Measurements from ENCODE around the gene DNAJC18. TPM values are rescaled to one million over a fixed set of nuclear protein-coding genes. Genes with fewer than 3 reads are reported as not detected.

DNAJC18 gene
- total RNA-seq, 4 donors from 2014 or later, result 9.2 to 11.4 (median 10.7) TPM

GRCh38 chr5:139377226-139377625 is 62.1 kb downstream of the DNAJC18 start:
- no peak for TF ChIP-seq POLR2A (IDR thresholded peaks at IDR 0.05)
- no peak for TF ChIP-seq EP300 (IDR thresholded peaks at IDR 0.05)
- no peak for TF ChIP-seq CTCF (IDR thresholded peaks at IDR 0.05)
- Histone ChIP-seq H3K9me3 (no peaks in the 10 kb centered on the region), H3K4me3 (no peak overlapping the region), H3K36me3 (peaks cover 0 to 47% (median 0%) of the 10 kb centered on the region in 3 donors), H3K4me1 (peaks cover 0 to 12% (median under 1%) of the 10 kb centered on the region in 4 donors), H3K27ac (no peak overlapping the region), H3K27me3 (no peaks in the 10 kb centered on the region)
- WGBS, 2 donors, result 76 to 97% methylated on average over 3 of the region's 3 CpGs
- no peak for DNase-seq (ENCODE audit: low spot score in 2 of 2)

GRCh38 chr5:139376364-139376763 is 63.0 kb downstream of the DNAJC18 start:
- TF ChIP-seq POLR2A (IDR thresholded peaks at IDR 0.05) (no peak), CTCF (IDR thresholded peaks at IDR 0.05) (no peak)
- WGBS, 2 donors, result 85 to 90% methylated on average over 7 of the region's 7 CpGs
- no peaks in the 10 kb centered on the region for H3K27me3 ChIP-seq
- no peak overlapping the region for H3K27ac ChIP-seq
- peaks cover 0 to 12% (median 2%) of the 10 kb centered on the region in 4 donors for H3K4me1 ChIP-seq
- DNase-seq (ENCODE audit: low spot score in 2 of 2), result no peak
- H3K4me3 ChIP-seq, result no peak overlapping the region
- H3K36me3 ChIP-seq, result peaks cover 0 to 56% (median 0%) of the 10 kb centered on the region in 3 donors
- H3K9me3 ChIP-seq, result no peaks in the 10 kb centered on the region

GRCh38 chr5:139374909-139375308 is 64.4 kb downstream of the DNAJC18 start:
- Histone ChIP-seq H3K9me3 (no peaks in the 10 kb centered on the region), H3K4me3 (no peak overlapping the region), H3K27me3 (no peaks in the 10 kb centered on the region), H3K36me3 (peaks cover 0 to 68% (median 4%) of the 10 kb centered on the region in 3 donors), H3K4me1 (peaks cover 0 to 12% (median 2%) of the 10 kb centered on the region in 4 donors), H3K27ac (no peak overlapping the region)
- TF ChIP-seq POLR2A (IDR thresholded peaks at IDR 0.05), result no peak
- no peak for TF ChIP-seq EP300 (IDR thresholded peaks at IDR 0.05)
- no peak for TF ChIP-seq CTCF (IDR thresholded peaks at IDR 0.05)
- WGBS, 2 donors, result 75 to 100% methylated on average over 2 of the region's 2 CpGs
- no peak for DNase-seq (ENCODE audit: low spot score in 2 of 2)

GRCh38 chr5:139371482-139372435 is 67.6 kb downstream of the DNAJC18 start:
- H3K9me3 ChIP-seq, result no peaks in the 10 kb centered on the region
- no peak overlapping the region for H3K4me3 ChIP-seq
- no peak overlapping the region for H3K27ac ChIP-seq
- no peak for DNase-seq (ENCODE audit: low spot score in 2 of 2)
- peaks cover 0 to 7% (median 2%) of the 10 kb centered on the region in 4 donors for H3K4me1 ChIP-seq
- 72 to 74% methylated on average over 7 of the region's 7 CpGs for WGBS, 2 donors
- no peaks in the 10 kb centered on the region for H3K27me3 ChIP-seq
- peaks cover under 1 to 88% (median 4%) of the 10 kb centered on the region in 3 donors for H3K36me3 ChIP-seq
- no peak for TF ChIP-seq CTCF (IDR thresholded peaks at IDR 0.05)
- no peak for TF ChIP-seq EP300 (IDR thresholded peaks at IDR 0.05)
- TF ChIP-seq POLR2A (IDR thresholded peaks at IDR 0.05), result no peak

GRCh38 chr5:139369181-139369580 is 70.1 kb downstream of the DNAJC18 start:
- Histone ChIP-seq H3K27me3 (no peaks in the 10 kb centered on the region), H3K4me1 (peaks cover 0 to 7% (median 2%) of the 10 kb centered on the region in 4 donors), H3K9me3 (no peaks in the 10 kb centered on the region), H3K36me3 (peaks cover 4 to 97% (median 8%) of the 10 kb centered on the region in 3 donors), H3K4me3 (no peak overlapping the region), H3K27ac (no peak overlapping the region)
- DNase-seq (ENCODE audit: low spot score in 2 of 2), result no peak
- TF ChIP-seq CTCF (IDR thresholded peaks at IDR 0.05) (no peak), POLR2A (IDR thresholded peaks at IDR 0.05) (no peak), EP300 (IDR thresholded peaks at IDR 0.05) (no peak)
- 78 to 81% methylated on average over 1 of the region's 1 CpG for WGBS, 2 donors

All from tibial nerve (tissue), 4 donors.